SK-N-SH (cell line): ENCODE measurements around the gene TANGO6.

Experiments
- CHD2 ChIP-seq: fragments of 150-350 bp; IDR thresholded peaks from 2 replicates; pipeline ENCODE4 v1.6.1; 2018; ENCODE audit warnings: low read length; ENCODE audit not compliant: partially characterized antibody
- CTCF ChIP-seq: fragments of 200-600 bp; sonication (generic); IDR thresholded peaks from 2 replicates; pipeline ENCODE4 v1.6.1; 2017; ENCODE audit warnings: antibody characterized with exemption, mild to moderate bottlenecking, moderate library complexity
- POLR2AphosphoS5 ChIP-seq: IDR thresholded peaks from 2 replicates; pipeline ENCODE4 v1.6.1; 2012; ENCODE audit warnings: low read depth, low read length
- RAD21 ChIP-seq: IDR thresholded peaks from 2 replicates; pipeline ENCODE4 v1.6.1; 2012; ENCODE audit warnings: mild to moderate bottlenecking, low read length
- REST ChIP-seq: IDR thresholded peaks from 2 replicates; pipeline ENCODE4 v1.6.1; 2012; ENCODE audit warnings: mild to moderate bottlenecking, low read depth, low read length, moderate library complexity
- TAF1 ChIP-seq: IDR thresholded peaks from 2 replicates; pipeline ENCODE4 v1.6.1; 2012; ENCODE audit warnings: low read depth, mild to moderate bottlenecking, low read length, moderate library complexity, borderline replicate concordance
- USF2 ChIP-seq: fragments of 150-350 bp; IDR thresholded peaks from 2 replicates; pipeline ENCODE4 v1.6.1; 2017; ENCODE audit warnings: antibody characterized with exemption, low read length, low read depth, borderline replicate concordance

DNA sequence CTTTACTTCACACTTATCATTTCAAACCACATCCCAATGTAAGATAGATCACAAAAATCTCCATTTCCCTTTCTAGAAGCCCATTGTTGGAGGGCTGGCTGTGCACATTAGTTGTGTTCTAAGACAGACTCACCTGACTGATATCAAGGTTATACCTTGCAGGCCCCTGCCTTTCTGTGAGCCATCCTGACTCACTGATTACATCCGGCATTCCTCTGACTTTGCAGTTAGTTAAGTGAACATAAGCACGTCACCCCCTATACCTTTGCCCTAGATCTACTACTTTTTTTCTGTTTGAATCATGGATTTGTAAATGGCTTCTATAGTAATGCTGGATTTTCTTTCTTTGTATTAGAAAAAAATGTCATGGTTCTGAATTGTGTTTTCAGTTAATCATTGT is 78.3 kb downstream of the TANGO6 start:
- no peak for TF ChIP-seq USF2
- no peak for TF ChIP-seq CTCF
- no peak for TF ChIP-seq CHD2
- no peak for TF ChIP-seq POLR2AphosphoS5
- TF ChIP-seq RAD21: no peak
- TF ChIP-seq REST: no peak
- TF ChIP-seq TAF1: no peak
